Fibroblast of pulmonary artery (primary cell): ENCODE measurements around the gene FBXO44.

ENCODE experiments used
- DNase-seq: peaks from one replicate; pipeline ENCODE4 v3.0.0-alpha.2; 2010; ENCODE audit warnings: low read depth
- H3K4me3 ChIP-seq: replicated peaks from 2 replicates; pipeline ENCODE4 v1.5.1; 2011; ENCODE audit warnings: low read depth, mild to moderate bottlenecking, control low read depth, low read length, moderate library complexity
- CTCF ChIP-seq: IDR thresholded peaks from 2 replicates; pipeline ENCODE4 v1.5.1; 2011; ENCODE audit warnings: mild to moderate bottlenecking, control low read depth, low read length, inconsistent platforms; ENCODE audit errors: missing control alignments

Gene FBXO44

GRCh38 chr1:11671544-11672286 is 17.0 kb downstream of the FBXO44 start:
- DNase-seq: no peak
- H3K4me3 ChIP-seq: no peak overlapping the region
- no peak for TF ChIP-seq CTCF

GRCh38 chr1:11673089-11673769 is 18.6 kb downstream of the FBXO44 start:
- no peak overlapping the region for H3K4me3 ChIP-seq
- no peak for TF ChIP-seq CTCF
- DNase-seq: no peak

GRCh38 chr1:11674488-11674887 is 19.8 kb downstream of the FBXO44 start:
- no peak overlapping the region for H3K4me3 ChIP-seq
- TF ChIP-seq CTCF: no peak
- no peak for DNase-seq

DNA sequence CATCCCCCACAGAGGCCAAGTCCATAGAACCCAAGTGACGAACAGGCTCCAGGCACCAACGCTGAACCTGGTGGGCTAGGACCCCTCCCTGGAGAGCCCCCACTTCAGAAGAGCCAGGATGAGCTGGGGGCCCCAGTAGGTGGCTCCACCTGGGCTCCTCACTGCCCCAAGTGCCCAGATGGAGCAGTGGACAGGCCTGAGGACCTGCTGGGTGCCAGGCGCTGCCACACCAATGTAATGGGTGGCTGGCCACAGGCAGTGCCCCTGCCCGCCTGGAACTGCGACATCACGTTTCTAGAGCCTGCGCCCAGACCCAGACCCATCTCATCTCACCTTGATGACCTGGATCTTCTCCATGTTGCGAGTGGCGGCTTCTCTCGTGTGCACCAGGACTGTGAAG is 20.6 kb downstream of the FBXO44 start:
- no peak for TF ChIP-seq CTCF
- no peak overlapping the region for H3K4me3 ChIP-seq
- no peak for DNase-seq

- no peak overlapping the region for H3K4me3 ChIP-seq
- DNase-seq: no peak
- no peak for TF ChIP-seq CTCF
Measured at GRCh38 chr1:11676386-11677103, 21.9 kb downstream of the FBXO44 start.

GRCh38 chr1:11678442-11678841 is 23.8 kb downstream of the FBXO44 start:
- H3K4me3 ChIP-seq: no peak overlapping the region
- no peak for TF ChIP-seq CTCF
- no peak for DNase-seq
